PFSK-1 (cell line): Measurements from ENCODE around the gene ARPC1B.

ENCODE experiments used
- FOXP2 ChIP-seq: optimal IDR thresholded peaks from 2 replicates; pipeline ENCODE3; 2011; ENCODE audit warnings: borderline replicate concordance, control low read depth, inconsistent platforms; ENCODE audit not compliant: insufficient read depth; ENCODE audit errors: extremely low read length, extremely low read depth
- POLR2AphosphoS5 ChIP-seq: IDR thresholded peaks from 2 replicates; pipeline ENCODE4 v1.6.1; 2012; ENCODE audit warnings: low read depth, mild to moderate bottlenecking, control low read depth, low read length, moderate library complexity
- SIN3A ChIP-seq: IDR thresholded peaks from 2 replicates; pipeline ENCODE4 v1.6.1; 2012; ENCODE audit warnings: mild to moderate bottlenecking, low read length, moderate library complexity, borderline replicate concordance; ENCODE audit not compliant: insufficient read depth
- TAF1 ChIP-seq: IDR thresholded peaks from 2 replicates; pipeline ENCODE4 v1.6.1; 2012; ENCODE audit warnings: low read length, control low read depth, borderline replicate concordance; ENCODE audit not compliant: insufficient read depth
- TF ChIP-seq, protein P1 (sequence below), 2 experiments: IDR thresholded peaks; 2 replicates each; pipeline versions ENCODE4 v1.6.1 to v1.8.0; 2011 to 2012; ENCODE audit warnings: low read depth in 2 of 2, low read length in 2 of 2, control low read depth in 1 of 2, inconsistent platforms in 1 of 2, mild to moderate bottlenecking in 1 of 2, moderate library complexity in 1 of 2; ENCODE audit not compliant: insufficient read depth in 1 of 2

Gene ARPC1B

DNA sequence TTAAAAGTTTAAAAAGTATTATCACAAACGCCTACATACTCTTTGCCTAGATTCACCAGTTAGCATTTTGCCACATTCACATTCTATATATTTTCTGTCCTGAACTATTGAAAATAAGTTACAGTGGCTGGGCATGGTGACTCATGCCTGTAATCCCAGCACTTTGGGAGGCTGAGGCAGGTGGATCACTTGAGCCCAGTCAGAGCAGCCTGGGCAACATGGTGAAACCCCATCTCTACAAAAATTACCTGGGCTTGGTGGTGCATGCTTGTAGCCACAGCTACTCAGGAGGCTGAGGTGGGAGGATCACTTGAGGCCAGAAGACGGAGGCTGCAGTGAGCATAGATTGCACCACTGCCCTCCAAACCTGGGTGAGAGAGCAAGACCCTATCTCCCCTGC, 43.5 kb upstream of the ARPC1B start:
- TF ChIP-seq TAF1 (no peak), POLR2AphosphoS5 (no peak)
- TF ChIP-seq, protein P1, sequence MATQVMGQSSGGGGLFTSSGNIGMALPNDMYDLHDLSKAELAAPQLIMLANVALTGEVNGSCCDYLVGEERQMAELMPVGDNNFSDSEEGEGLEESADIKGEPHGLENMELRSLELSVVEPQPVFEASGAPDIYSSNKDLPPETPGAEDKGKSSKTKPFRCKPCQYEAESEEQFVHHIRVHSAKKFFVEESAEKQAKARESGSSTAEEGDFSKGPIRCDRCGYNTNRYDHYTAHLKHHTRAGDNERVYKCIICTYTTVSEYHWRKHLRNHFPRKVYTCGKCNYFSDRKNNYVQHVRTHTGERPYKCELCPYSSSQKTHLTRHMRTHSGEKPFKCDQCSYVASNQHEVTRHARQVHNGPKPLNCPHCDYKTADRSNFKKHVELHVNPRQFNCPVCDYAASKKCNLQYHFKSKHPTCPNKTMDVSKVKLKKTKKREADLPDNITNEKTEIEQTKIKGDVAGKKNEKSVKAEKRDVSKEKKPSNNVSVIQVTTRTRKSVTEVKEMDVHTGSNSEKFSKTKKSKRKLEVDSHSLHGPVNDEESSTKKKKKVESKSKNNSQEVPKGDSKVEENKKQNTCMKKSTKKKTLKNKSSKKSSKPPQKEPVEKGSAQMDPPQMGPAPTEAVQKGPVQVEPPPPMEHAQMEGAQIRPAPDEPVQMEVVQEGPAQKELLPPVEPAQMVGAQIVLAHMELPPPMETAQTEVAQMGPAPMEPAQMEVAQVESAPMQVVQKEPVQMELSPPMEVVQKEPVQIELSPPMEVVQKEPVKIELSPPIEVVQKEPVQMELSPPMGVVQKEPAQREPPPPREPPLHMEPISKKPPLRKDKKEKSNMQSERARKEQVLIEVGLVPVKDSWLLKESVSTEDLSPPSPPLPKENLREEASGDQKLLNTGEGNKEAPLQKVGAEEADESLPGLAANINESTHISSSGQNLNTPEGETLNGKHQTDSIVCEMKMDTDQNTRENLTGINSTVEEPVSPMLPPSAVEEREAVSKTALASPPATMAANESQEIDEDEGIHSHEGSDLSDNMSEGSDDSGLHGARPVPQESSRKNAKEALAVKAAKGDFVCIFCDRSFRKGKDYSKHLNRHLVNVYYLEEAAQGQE (IDR thresholded peaks at IDR 0.05; ENCODE audit: insufficient read depth in 1 of 2, low read depth in 2 of 2, low read length in 2 of 2) = no peak

DNA sequence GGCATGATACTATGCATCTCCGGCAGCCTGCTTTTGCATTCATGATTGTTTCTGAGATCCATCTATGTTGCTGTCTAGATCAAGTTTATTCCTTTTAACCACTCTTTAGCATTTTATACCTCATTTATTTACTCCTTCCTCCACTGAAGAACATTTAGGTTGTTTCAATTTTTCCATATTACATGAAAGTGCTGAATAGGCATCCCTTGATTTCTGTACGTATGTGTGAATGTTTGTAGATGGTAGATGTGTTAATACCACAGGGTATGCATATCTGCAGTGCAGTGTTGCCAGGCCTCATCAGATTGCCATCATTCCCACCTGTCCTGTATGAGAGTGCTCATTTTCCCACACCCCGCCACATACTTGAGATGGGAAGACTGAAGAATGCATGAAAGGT, 34.9 kb upstream of the ARPC1B start:
- TF ChIP-seq, protein P1 (IDR thresholded peaks at IDR 0.05; ENCODE audit: insufficient read depth in 1 of 2, low read depth in 2 of 2, low read length in 2 of 2) = no peak
- TF ChIP-seq SIN3A (no peak), TAF1 (no peak)

DNA sequence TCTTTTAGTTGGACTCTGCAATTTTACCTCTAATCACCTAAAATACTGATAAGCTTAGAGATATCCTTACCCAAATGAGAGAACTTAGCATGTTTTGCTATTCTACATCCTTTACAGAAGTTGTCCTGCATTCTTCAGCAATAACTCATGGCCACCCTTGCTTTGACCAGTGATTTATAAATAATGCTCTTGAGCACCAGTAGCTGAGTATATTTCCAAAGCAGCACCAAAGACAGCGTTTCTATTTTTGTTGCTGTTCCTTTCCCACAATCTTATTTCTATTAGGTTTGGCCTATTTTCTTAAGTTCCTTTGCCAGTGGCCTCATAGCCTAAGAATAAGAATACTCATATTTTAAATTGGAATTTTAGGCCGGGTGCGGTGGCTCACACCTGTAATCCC, 33.9 kb upstream of the ARPC1B start:
- TF ChIP-seq, protein P1 (IDR thresholded peaks at IDR 0.05; ENCODE audit: insufficient read depth in 1 of 2, low read depth in 2 of 2, low read length in 2 of 2) = no peak
- TF ChIP-seq FOXP2 (no peak), SIN3A (no peak), POLR2AphosphoS5 (no peak), TAF1 (no peak)

DNA sequence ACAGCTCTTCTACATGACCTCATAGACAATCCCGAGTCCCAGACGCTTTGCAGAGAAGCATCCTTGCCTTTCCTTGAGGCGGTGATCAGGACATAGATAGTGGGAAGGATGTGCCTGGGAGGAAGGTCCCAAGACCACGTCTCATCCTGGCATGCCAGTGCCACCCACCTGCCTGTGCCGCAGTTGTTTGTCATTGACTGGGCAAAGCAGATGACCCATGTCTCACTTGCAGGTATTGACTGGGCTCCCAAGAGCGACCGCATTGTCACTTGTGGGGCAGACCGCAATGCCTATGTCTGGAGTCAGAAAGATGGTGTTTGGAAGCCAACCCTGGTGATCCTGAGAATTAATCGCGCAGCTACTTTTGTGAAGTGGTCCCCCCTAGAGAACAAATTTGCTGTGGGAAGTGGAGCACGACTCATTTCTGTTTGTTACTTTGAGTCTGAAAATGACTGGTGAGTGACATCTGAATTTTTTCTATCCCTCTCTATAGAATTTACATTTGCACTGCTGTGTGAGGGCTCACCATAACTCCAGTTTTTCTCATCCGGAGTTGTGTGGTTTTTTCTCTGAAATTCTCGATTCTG, 30.4 kb upstream of the ARPC1B start:
- TF ChIP-seq TAF1 (no peak), POLR2AphosphoS5 (no peak), SIN3A (no peak), FOXP2 (no peak)
- TF ChIP-seq, protein P1 (IDR thresholded peaks at IDR 0.05; ENCODE audit: insufficient read depth in 1 of 2, low read depth in 2 of 2, low read length in 2 of 2) = no peak

DNA sequence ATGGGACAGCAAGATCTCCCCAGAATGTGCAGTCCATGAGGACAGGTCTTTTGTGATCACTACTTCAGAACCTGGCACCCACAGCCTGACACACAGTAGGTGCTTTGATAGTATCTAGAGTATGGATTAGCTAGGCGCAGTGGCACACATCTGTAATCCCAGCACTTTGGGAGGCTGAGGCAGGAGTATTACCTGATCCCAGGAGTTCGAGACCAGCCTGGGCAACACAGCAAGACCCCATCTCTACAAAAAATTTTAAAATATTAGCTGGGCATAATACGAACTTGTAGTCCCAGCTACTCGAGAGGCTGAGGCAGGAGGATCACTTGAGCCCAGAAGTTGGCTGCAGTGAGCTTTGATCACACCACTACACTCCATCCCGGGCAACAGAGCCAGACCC, 22.3 kb upstream of the ARPC1B start:
- TF ChIP-seq FOXP2 = no peak
- TF ChIP-seq TAF1 = no peak
- TF ChIP-seq POLR2AphosphoS5 = no peak
- no peak for TF ChIP-seq SIN3A
- TF ChIP-seq, protein P1 (IDR thresholded peaks at IDR 0.05; ENCODE audit: insufficient read depth in 1 of 2, low read depth in 2 of 2, low read length in 2 of 2) = no peak
